Epithelial cell of esophagus (primary cell): Measurements from ENCODE around the gene ALG9.
A peak's percentile ranks its signal among the peaks of the same experiment; 100 is the strongest.

Experiments
- DNase-seq: peaks from one replicate; pipeline ENCODE4 v3.0.0; 2010; ENCODE audit warnings: low read depth
- H3K4me3 ChIP-seq: 2 replicates; pipeline ENCODE4 v1.5.1; 2011; ENCODE audit warnings: mild to moderate bottlenecking, low read length, control low read depth
- TF ChIP-seq, protein P1 (sequence below): IDR thresholded peaks from 2 replicates; pipeline ENCODE4 v1.5.1; 2011; ENCODE audit warnings: low read depth, mild to moderate bottlenecking, low read length, control low read depth, inconsistent platforms; ENCODE audit not compliant: insufficient read depth; ENCODE audit errors: missing control alignments

Gene ALG9

DNA sequence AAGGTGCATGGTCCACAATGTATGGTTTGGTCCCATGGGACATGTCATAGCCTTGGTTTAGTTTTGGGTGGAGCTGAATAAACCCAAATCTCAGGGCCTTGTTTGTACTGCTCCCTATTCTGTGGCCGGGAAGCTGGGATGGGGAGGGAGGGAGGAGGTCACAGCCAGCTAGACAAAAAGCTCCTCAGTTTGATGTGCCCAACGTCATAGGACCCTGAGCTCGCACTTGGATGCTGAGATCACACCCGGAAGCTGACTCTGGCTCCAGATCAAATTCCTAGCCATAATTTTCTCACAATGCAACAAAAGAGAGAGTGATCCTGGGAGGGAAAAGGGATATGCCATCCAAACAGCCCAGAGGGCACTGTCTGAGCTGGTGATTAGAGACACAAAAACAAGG, 42.6 kb upstream of the ALG9 start:
- TF ChIP-seq, protein P1, sequence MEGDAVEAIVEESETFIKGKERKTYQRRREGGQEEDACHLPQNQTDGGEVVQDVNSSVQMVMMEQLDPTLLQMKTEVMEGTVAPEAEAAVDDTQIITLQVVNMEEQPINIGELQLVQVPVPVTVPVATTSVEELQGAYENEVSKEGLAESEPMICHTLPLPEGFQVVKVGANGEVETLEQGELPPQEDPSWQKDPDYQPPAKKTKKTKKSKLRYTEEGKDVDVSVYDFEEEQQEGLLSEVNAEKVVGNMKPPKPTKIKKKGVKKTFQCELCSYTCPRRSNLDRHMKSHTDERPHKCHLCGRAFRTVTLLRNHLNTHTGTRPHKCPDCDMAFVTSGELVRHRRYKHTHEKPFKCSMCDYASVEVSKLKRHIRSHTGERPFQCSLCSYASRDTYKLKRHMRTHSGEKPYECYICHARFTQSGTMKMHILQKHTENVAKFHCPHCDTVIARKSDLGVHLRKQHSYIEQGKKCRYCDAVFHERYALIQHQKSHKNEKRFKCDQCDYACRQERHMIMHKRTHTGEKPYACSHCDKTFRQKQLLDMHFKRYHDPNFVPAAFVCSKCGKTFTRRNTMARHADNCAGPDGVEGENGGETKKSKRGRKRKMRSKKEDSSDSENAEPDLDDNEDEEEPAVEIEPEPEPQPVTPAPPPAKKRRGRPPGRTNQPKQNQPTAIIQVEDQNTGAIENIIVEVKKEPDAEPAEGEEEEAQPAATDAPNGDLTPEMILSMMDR, result no peak
- H3K4me3 ChIP-seq, result no peak overlapping the region
- DNase-seq, result peak; percentile 47

DNA sequence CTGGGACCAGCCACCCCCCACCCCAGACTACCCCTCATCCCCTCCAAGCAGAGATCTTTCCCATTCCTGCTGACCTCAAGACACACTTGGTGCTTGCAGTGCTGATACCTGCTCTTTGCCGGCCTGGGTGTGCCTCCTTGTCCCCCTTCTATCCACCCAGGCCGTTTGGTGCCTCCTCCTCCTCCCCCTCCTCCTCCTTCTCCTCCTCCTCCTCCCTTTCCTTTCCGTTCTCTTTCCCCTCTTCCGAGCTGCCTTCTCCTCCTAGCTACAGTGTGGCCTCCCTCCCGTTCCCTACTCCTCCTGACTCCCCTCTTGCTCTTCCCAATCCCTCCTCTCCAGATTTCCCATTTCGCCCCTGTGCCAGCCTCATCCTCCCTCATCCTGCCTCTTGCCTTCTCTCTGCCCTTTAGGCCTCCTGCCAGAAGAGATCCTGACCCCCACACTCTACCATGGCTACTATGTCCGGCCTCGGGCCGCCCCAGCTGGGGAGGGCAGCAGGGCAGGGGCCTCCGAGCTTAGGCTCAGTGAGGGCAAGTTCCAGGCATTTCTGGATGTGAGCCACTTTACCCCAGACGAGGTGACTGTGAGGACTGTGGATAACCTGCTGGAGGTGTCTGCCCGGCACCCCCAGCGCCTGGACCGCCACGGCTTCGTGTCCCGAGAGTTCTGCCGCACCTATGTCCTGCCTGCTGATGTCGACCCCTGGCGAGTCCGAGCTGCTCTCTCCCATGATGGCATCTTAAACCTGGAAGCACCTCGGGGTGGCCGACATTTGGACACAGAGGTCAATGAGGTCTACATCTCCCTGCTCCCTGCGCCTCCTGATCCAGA, 41.9 kb upstream of the ALG9 start:
- TF ChIP-seq, protein P1, result no peak
- no peak overlapping the region for H3K4me3 ChIP-seq
- no peak for DNase-seq

DNA sequence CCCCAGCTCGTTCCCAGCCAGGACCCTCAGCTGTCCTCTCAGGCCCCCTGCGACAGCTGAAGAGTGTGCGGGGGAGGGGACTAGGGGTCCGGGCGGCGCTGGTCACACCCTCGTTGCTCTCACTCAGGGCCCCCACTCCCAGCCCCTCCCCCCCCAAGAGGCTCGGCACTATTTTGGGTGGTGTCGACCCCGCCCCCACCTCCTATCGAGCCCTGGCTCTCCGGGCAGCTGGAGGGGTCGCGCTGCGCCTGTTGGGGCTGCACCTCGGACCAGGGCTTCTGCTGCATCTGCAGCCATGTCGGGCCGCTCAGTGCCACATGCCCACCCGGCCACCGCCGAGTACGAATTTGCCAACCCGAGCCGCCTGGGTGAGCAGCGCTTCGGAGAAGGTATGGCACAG, 41.2 kb upstream of the ALG9 start, which contains the start of gene HSPB2:
TSS of gene HSPB2 (plus strand) at position 200 of the 400 bp plus-strand sequence. CDS start at position 296, 96 bp downstream.
- TF ChIP-seq, protein P1, result no peak
- DNase-seq, result no peak
- peak within 1 kb of the TSS; percentile 51 for H3K4me3 ChIP-seq

DNA sequence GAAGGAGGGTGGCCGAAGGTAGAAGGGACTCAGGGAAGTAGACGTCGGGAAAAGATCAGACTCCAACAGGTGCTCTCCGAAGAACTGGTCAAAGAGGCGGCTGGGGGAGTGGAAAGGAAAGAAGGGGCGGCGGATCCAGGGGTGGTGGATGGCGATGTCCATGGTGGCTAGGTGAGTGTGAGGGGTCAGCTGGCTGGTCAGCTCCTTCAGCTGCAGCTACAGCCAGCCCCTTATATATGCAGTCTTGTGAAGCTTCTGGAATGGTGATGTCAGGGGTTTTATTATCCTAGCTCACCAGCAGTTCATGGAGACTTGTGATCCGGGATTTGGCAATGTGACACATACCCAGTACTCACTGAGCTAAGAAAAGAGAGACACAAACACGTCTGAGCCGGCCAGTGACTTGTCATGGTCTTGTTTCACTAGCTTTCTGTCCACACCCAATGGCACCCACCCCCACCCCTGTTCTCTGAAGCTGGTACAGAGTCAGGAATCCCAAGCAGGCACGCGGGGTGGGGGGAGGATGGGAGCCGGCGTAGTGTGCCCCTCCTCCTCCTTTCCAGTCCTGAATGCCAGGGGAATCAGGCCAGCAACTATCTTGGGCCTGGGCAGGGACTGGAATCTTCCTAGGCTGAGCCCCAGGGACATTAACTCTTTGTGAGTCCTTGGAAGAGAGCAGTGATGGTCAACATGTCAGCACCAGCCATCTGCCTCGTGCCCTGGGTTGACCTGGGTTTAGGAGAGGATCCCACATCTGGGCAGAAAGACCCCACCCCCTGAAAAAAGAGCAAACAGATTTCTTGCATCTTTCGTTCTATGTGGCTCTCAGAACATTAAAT, 40.4 kb upstream of the ALG9 start, which contains the start of gene CRYAB:
TSS of gene CRYAB (minus strand) at position 208 of the 839 bp plus-strand sequence. CDS start at position 162, 46 bp downstream.
- H3K4me3 ChIP-seq, result peak within 1 kb of the TSS; percentile 51
- TF ChIP-seq, protein P1, result no peak

DNA sequence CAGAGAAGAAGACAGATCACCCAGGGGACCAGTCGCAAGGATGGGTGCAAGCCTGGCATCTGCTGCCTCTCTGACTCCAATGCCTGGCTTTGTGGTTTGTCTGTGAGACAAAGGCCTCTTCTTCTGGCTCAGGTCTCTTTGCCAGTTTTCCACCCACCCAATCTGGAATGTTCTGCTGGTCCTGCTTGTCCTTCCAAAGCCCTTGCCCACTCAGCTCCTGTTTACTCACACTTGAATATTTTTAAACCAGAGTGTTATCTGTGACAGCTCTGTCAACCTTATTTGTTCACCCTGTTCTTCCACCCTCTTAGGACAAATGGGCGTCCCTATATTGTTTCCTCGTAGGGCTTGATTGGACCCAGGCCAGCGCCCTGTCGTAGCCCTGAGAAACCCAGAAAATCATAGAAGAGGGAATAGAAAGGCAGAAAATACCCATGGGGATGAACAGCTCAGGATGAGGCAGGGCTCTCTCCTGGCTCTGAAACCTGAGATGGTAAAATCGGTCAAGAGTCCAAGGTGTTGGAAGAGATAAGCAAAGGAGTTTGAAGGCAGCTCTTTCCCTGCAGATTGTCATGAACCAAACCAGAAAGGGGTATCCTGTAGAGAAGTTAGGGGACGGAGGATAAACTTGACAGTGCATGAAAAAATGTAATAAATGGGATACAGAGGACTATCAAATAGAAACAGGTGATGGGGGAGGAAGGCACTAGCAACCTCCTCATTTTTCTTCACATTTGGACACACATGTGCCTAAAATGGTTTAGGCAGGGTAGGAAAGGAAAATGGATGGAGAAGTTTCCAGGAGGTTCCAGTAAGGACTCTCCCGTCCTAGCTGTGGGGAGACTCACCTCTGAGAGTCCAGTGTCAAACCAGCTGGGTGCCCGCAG, 39.5 kb upstream of the ALG9 start:
- TF ChIP-seq, protein P1, result no peak
- peak; percentile 9 for DNase-seq

More for the DNA sequence above, 40.4 kb upstream of the ALG9 start, which contains the start of gene CRYAB:
- peak; percentile 98 for DNase-seq

DNA sequence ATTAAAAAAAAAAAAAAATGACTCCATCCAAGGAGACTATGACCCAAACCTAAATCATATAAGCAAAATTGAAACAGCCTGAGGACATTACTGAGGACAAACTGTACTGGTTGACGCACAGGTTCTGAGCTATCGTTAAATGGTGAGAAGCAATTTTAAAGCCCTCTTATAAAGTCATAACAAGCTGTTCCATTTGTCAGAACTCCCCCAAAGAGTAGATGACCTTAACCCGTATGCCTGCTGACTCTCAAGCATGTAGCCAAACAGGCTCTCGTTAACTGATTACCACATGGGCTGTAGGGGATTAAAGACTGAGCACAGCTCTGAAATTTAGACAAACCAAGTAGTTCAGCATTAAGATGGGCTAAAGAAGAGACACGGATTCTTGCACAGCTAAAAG, 38.0 kb upstream of the ALG9 start:
- peak; percentile 5 for DNase-seq
- TF ChIP-seq, protein P1, result no peak
- peak overlapping the region; percentile 51 for H3K4me3 ChIP-seq

More for the DNA sequence above, 39.5 kb upstream of the ALG9 start:
- H3K4me3 ChIP-seq, result peak overlapping the region; percentile 51
